ENCODE measurements around the gene RAPGEF3. TPM values are rescaled to one million over a fixed set of nuclear protein-coding genes. Genes with fewer than 3 reads are reported as not detected.

RAPGEF3 gene
- total RNA-seq, 2 donors from 2014 or later, result 0.19 to 0.25 TPM

DNA sequence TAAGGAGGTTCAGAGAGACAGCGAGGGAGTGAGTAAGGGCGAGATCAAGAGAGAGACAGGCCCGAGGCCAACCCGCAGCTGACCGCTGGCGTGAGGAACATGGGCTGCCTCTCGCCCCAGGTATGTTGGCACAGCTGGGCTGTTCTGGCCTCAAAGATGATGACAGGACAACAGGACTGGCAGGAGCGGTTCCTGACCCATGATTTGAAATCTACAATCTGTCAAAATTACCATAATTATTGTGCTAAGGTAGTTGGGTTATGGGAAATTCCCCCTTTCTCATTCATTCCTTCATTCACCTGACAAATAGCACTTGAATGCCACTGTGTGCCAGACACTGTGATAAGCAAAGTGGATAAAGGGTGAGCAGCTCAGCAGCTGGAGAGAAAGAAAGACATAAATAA lies 28.3 kb downstream of the RAPGEF3 start:
- H3K4me3 Mint-ChIP-seq, result no peak overlapping the region
- no peaks in the 10 kb centered on the region for H3K9me3 Mint-ChIP-seq
- no peak for ATAC-seq
- H3K27me3 Mint-ChIP-seq, result no peaks in the 10 kb centered on the region
- H3K4me1 Mint-ChIP-seq (ENCODE audit: low read depth in 2 of 2), result no peaks in the 10 kb centered on the region
- H3K27ac Mint-ChIP-seq, result no peak overlapping the region
- DNase-seq (ENCODE audit: low spot score), result no peak
- H3K36me3 Mint-ChIP-seq, result no peaks in the 10 kb centered on the region

DNA sequence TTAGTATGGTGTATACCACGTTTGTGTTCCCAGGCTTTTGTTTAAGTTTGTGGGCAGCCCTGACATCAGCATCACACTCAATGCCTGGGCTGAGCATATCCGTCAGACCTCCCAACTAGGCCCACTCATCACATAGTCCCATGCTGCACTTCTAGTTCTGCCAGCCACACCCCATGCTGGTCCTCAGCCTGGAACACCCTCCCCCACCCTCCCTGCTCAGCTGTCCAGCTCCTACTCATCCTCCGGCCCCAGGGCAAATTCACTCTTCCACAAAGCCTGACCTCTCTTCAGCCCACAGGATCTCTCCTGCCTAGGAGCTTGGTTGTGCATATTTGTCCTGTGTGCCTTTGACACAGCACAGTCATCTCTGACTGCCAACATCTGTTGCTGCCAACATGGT lies 29.4 kb downstream of the RAPGEF3 start:
- Mint-ChIP-seq H3K9me3 (no peaks in the 10 kb centered on the region), H3K27ac (no peak overlapping the region), H3K4me3 (no peak overlapping the region)

GRCh38 chr12:47725893-47726292 lies 32.8 kb downstream of the RAPGEF3 start:
- peaks cover 26 to 31% of the 10 kb centered on the region in 2 donors for H3K4me1 Mint-ChIP-seq (ENCODE audit: low read depth in 2 of 2)
- H3K4me3 Mint-ChIP-seq, result no peak overlapping the region
- no peaks in the 10 kb centered on the region for H3K9me3 Mint-ChIP-seq
- ATAC-seq (no peak), DNase-seq (ENCODE audit: low spot score) (no peak)
- H3K27me3 Mint-ChIP-seq, result peaks cover 0 to 14% of the 10 kb centered on the region in 2 donors
- H3K27ac Mint-ChIP-seq, result no peak overlapping the region
- no peaks in the 10 kb centered on the region for H3K36me3 Mint-ChIP-seq

More for the DNA sequence above, 29.4 kb downstream of the RAPGEF3 start:
- no peaks in the 10 kb centered on the region for H3K36me3 Mint-ChIP-seq
- peaks cover 0 to 3% of the 10 kb centered on the region in 2 donors for H3K27me3 Mint-ChIP-seq
- ATAC-seq (no peak), DNase-seq (ENCODE audit: low spot score) (no peak)
- peaks cover 0 to 3% of the 10 kb centered on the region in 2 donors for H3K4me1 Mint-ChIP-seq (ENCODE audit: low read depth in 2 of 2)

GRCh38 chr12:47725091-47725772 lies 33.4 kb downstream of the RAPGEF3 start, which contains the start of gene ENDOU:
ENDOU (minus strand) TSS chr12:47725490; CDS start chr12:47725413, 77 bp downstream.
- peaks cover 29 to 35% of the 10 kb centered on the region in 2 donors for H3K4me1 Mint-ChIP-seq (ENCODE audit: low read depth in 2 of 2)
- ATAC-seq, result no peak
- H3K9me3 Mint-ChIP-seq, result no peaks in the 10 kb centered on the region
- no peak within 1 kb of the TSS for H3K4me3 Mint-ChIP-seq
- H3K27ac Mint-ChIP-seq, result peak within 1 kb of the TSS in 1 of 2 donors; percentile 67
- DNase-seq (ENCODE audit: low spot score), result no peak
- H3K27me3 Mint-ChIP-seq, result peaks cover 0 to 14% of the 10 kb centered on the region in 2 donors
- H3K36me3 Mint-ChIP-seq, result no peaks in the 10 kb centered on the region

GRCh38 chr12:47722941-47723631 lies 35.6 kb downstream of the RAPGEF3 start:
- H3K36me3 Mint-ChIP-seq, result no peaks in the 10 kb centered on the region
- no peaks in the 10 kb centered on the region for H3K9me3 Mint-ChIP-seq

GRCh38 chr12:47722136-47722834 lies 36.4 kb downstream of the RAPGEF3 start:
- no peaks in the 10 kb centered on the region for H3K36me3 Mint-ChIP-seq
- H3K27ac Mint-ChIP-seq, result peak overlapping the region; percentile 34 to 57
- no peak for DNase-seq (ENCODE audit: low spot score)
- H3K4me3 Mint-ChIP-seq, result peak overlapping the region; percentile 69
- no peaks in the 10 kb centered on the region for H3K9me3 Mint-ChIP-seq
- no peak for ATAC-seq
- H3K27me3 Mint-ChIP-seq, result peaks cover 0 to 14% of the 10 kb centered on the region in 2 donors
- H3K4me1 Mint-ChIP-seq (ENCODE audit: low read depth in 2 of 2), result peaks cover 29 to 37% of the 10 kb centered on the region in 2 donors

More at GRCh38 chr12:47722941-47723631, 35.6 kb downstream of the RAPGEF3 start:
- DNase-seq (ENCODE audit: low spot score), result no peak
- peak overlapping the region; percentile 69 for H3K4me3 Mint-ChIP-seq
- peaks cover 29 to 37% of the 10 kb centered on the region in 2 donors for H3K4me1 Mint-ChIP-seq (ENCODE audit: low read depth in 2 of 2)
- H3K27me3 Mint-ChIP-seq, result peaks cover 0 to 14% of the 10 kb centered on the region in 2 donors
- ATAC-seq, result no peak
- peak overlapping the region in 1 of 2 donors; percentile 67 for H3K27ac Mint-ChIP-seq

- Mint-ChIP-seq H3K36me3 (no peaks in the 10 kb centered on the region), H3K9me3 (no peaks in the 10 kb centered on the region), H3K27me3 (peaks cover 0 to 14% of the 10 kb centered on the region in 2 donors), H3K27ac (peak overlapping the region; percentile 34 to 57), H3K4me1 (ENCODE audit: low read depth in 2 of 2) (peaks cover 29 to 37% of the 10 kb centered on the region in 2 donors), H3K4me3 (peak overlapping the region; percentile 69)
- no peak for DNase-seq (ENCODE audit: low spot score)
- ATAC-seq, result peak; percentile 67 to 73
Measured at GRCh38 chr12:47721431-47721973, 37.2 kb downstream of the RAPGEF3 start.

GRCh38 chr12:47718531-47718930 lies 40.1 kb downstream of the RAPGEF3 start:
- peaks cover 0 to 9% of the 10 kb centered on the region in 2 donors for H3K27me3 Mint-ChIP-seq
- no peaks in the 10 kb centered on the region for H3K36me3 Mint-ChIP-seq
- H3K27ac Mint-ChIP-seq, result no peak overlapping the region
- H3K9me3 Mint-ChIP-seq, result no peaks in the 10 kb centered on the region
- no peak overlapping the region for H3K4me3 Mint-ChIP-seq
- peaks cover 25 to 35% of the 10 kb centered on the region in 2 donors for H3K4me1 Mint-ChIP-seq (ENCODE audit: low read depth in 2 of 2)
- DNase-seq (ENCODE audit: low spot score) (no peak), ATAC-seq (no peak)

DNA sequence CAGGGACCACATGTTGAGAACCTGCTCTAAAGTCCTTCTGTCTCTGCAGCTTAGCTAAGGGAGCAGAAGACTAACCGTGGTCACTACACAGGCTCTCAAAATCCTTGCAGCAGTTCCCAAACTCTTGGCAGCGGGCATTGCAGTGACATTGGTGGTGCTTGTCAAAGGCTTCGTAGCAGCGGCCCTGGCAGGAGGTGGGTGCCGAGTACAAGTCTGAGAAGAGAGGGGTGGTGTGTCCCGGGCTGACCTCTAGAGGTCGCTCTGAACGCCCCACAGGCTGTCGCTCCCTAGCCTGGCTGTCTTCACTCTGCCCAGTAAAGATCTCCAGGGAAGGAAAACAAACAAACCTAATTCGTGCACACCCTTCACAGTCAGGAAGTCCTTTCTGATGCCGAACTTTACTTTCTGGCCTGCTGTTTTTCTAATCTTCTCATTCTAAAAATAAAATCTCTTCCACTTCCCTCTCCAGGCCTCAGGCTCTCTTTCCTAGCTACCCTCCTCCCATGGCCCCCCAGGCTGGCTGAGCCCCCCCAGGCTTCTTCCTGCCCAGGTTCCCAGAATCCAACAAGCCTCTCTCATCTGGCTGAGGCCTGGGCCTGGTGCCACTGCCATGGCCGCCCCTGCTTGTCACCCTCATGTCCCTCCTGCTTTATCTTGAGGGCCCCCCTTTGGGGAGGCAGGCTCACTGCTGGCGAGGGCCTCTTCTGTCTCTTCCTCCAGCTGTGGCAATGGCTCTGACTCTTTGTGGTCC lies 41.1 kb downstream of the RAPGEF3 start:
- Mint-ChIP-seq H3K27ac (peak overlapping the region in 1 of 2 donors; percentile 68), H3K4me1 (ENCODE audit: low read depth in 2 of 2) (peaks cover 21 to 30% of the 10 kb centered on the region in 2 donors), H3K9me3 (no peaks in the 10 kb centered on the region), H3K4me3 (no peak overlapping the region), H3K27me3 (peaks cover 0 to 6% of the 10 kb centered on the region in 2 donors), H3K36me3 (no peaks in the 10 kb centered on the region)
- ATAC-seq, result peak in 1 of 2 donors; percentile 50
- no peak for DNase-seq (ENCODE audit: low spot score)

DNA sequence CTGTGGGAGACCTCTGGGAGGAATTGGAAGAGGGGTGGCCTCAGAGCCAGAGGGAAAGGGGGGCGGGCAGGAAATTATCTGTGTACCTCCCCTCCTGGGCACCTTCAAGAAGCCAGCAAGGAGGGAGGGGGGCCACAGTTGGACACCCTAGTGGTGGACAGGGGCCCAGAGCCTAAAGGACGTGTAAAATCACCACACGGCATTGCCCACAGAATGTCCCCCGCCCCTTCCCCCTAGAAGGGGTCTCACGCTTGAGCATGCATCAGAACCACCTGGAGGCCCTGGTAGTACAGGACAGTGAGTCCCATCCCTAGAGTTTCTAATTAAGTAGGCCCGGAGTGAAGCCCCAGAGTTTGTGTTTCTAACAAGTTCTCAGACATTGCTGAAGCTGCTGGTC lies 41.6 kb downstream of the RAPGEF3 start:
- no peak overlapping the region for H3K4me3 Mint-ChIP-seq
- no peak overlapping the region for H3K27ac Mint-ChIP-seq
- peaks cover 0 to 6% of the 10 kb centered on the region in 2 donors for H3K27me3 Mint-ChIP-seq
- ATAC-seq (no peak), DNase-seq (ENCODE audit: low spot score) (no peak)
- no peaks in the 10 kb centered on the region for H3K36me3 Mint-ChIP-seq
- no peaks in the 10 kb centered on the region for H3K9me3 Mint-ChIP-seq
- H3K4me1 Mint-ChIP-seq (ENCODE audit: low read depth in 2 of 2), result peaks cover 15 to 24% of the 10 kb centered on the region in 2 donors

- DNase-seq (ENCODE audit: low spot score) (no peak), ATAC-seq (no peak)
- H3K4me1 Mint-ChIP-seq (ENCODE audit: low read depth in 2 of 2), result peaks cover 5 to 14% of the 10 kb centered on the region in 2 donors
- H3K36me3 Mint-ChIP-seq, result no peaks in the 10 kb centered on the region
- H3K9me3 Mint-ChIP-seq, result no peaks in the 10 kb centered on the region
- no peak overlapping the region for H3K27ac Mint-ChIP-seq
- H3K4me3 Mint-ChIP-seq, result no peak overlapping the region
- peaks cover 0 to 3% of the 10 kb centered on the region in 2 donors for H3K27me3 Mint-ChIP-seq
Measured at GRCh38 chr12:47715877-47716548, 42.7 kb downstream of the RAPGEF3 start.

GRCh38 chr12:47715393-47715876 lies 43.2 kb downstream of the RAPGEF3 start:
- Mint-ChIP-seq H3K9me3 (no peaks in the 10 kb centered on the region), H3K27me3 (peaks cover 0 to 3% of the 10 kb centered on the region in 2 donors), H3K4me3 (no peak overlapping the region), H3K36me3 (no peaks in the 10 kb centered on the region), H3K27ac (peak overlapping the region in 1 of 2 donors; percentile 28), H3K4me1 (ENCODE audit: low read depth in 2 of 2) (peaks cover 0 to 9% of the 10 kb centered on the region in 2 donors)
- peak; percentile 82 to 87 for ATAC-seq
- DNase-seq (ENCODE audit: low spot score), result peak; percentile 78

Measured in natural killer cell treated with Interleukin-12 subunit alpha and Interleukin-12 subunit beta and Interleukin-15 and Interleukin-18, amount 100 ng/mL, for 72 hours (primary cell).